Measurements from ENCODE around the gene MED22.

The MED22 gene

DNA sequence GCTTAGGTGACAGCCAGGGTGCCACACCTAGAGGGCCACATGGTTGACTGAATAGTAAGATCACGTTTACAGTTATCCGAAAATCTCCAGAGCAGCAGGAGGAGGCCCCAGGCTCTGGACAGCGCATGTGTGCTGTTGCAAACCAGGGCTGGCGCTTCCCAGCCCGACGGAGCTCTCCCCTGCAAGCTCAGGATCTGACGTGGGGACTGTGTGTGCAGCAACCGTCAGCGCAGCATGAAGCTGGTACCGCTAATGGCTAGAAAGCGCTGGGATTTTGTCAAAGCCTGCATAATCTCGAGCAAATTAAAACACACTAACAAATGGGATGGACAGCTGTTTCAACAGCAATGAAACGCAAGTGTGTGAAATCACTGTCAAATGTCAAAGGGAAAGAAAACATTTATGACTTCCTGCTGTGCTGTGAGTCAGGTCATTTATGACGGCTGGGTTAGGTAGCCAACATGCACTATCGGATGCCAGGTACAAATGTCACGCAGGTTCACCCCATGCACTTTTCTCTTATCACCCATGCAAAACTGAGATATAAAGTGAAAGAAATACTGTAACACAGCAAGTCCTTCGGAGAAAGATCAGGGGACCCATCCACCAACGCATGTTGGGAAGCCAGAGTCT lies 20.4 kb upstream of the MED22 start:
- Histone ChIP-seq H3K4me1 (ENCODE audit: control insufficient read depth in 2 of 2, insufficient read depth in 2 of 2, low read length in 2 of 2) (peaks cover 42 to 50% of the 10 kb centered on the region in 2 donors), H3K9ac (ENCODE audit: low read depth in 1 of 2, low read length in 2 of 2) (peak overlapping the region in 1 of 2 donors; percentile 36)

DNA sequence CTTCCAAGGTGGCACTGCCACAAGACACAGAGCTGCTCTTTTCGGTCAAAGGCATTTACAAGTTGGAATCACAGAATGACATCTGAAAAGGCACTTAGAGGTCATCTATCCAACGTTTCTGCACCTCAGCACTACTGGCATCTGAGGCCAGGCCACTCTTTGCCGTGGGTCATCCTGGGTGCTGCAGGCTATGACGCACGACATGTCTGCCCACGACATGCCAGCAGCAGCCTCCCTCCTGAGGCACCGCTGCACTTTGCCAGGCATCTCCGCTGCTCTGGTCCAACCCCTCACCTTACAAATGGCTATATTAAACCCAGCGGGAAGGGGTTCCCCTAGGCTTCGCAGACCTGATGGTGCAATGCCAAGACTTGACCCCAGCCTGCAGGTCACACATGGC lies 19.8 kb upstream of the MED22 start:
- peaks cover 54 to 79% of the 10 kb centered on the region in 2 donors for H3K36me3 ChIP-seq (ENCODE audit: control insufficient read depth in 2 of 2, insufficient read depth in 2 of 2, low read length in 2 of 2)

More for the DNA sequence above, 20.4 kb upstream of the MED22 start:
- H3K27ac ChIP-seq (ENCODE audit: low read depth in 2 of 2, low read length in 2 of 2) = peak overlapping the region; percentile 46 to 52
- no peaks in the 10 kb centered on the region for H3K27me3 ChIP-seq (ENCODE audit: control insufficient read depth in 2 of 2, insufficient read depth in 2 of 2, low read length in 2 of 2)
- peaks cover 50 to 77% of the 10 kb centered on the region in 2 donors for H3K36me3 ChIP-seq (ENCODE audit: control insufficient read depth in 2 of 2, insufficient read depth in 2 of 2, low read length in 2 of 2)
- peak overlapping the region; percentile 14 to 45 for H3K4me3 ChIP-seq (ENCODE audit: low read length in 2 of 2)
- H3K9me3 ChIP-seq (ENCODE audit: control insufficient read depth in 2 of 2, low read length in 2 of 2) = no peaks in the 10 kb centered on the region

DNA sequence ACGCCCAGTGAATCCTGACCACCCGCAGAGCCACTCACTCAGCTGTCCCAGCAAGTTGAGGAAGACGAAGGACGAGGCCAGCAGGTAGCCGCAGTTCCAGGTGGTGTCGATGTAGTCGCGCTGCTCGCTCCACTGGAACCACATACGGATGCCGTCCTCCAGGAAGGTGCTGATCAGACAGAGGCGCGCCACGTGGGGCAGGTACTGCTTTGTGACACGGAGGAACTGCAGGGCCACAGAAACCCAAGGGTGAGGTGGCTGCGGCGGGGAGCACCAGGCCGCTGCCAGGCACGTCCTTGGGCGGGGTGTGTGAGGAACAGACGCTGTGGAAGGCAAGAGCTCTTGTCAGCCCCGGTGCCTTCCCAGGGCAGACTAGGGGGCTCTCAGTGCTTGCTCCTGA lies 19.3 kb upstream of the MED22 start:
- Histone ChIP-seq H3K27ac (ENCODE audit: low read depth in 2 of 2, low read length in 2 of 2) (no peak overlapping the region), H3K27me3 (ENCODE audit: control insufficient read depth in 2 of 2, insufficient read depth in 2 of 2, low read length in 2 of 2) (no peaks in the 10 kb centered on the region), H3K4me3 (ENCODE audit: low read length in 2 of 2) (no peak overlapping the region), H3K9me3 (ENCODE audit: control insufficient read depth in 2 of 2, low read length in 2 of 2) (no peaks in the 10 kb centered on the region), H3K4me1 (ENCODE audit: control insufficient read depth in 2 of 2, insufficient read depth in 2 of 2, low read length in 2 of 2) (peaks cover 38 to 43% of the 10 kb centered on the region in 2 donors), H3K36me3 (ENCODE audit: control insufficient read depth in 2 of 2, insufficient read depth in 2 of 2, low read length in 2 of 2) (peaks cover 58 to 79% of the 10 kb centered on the region in 2 donors), H3K9ac (ENCODE audit: low read depth in 1 of 2, low read length in 2 of 2) (no peak overlapping the region)

More for the DNA sequence above, 19.8 kb upstream of the MED22 start:
- H3K27ac ChIP-seq (ENCODE audit: low read depth in 2 of 2, low read length in 2 of 2) = peak overlapping the region in 1 of 2 donors; percentile 52
- peak overlapping the region; percentile 14 to 23 for H3K4me3 ChIP-seq (ENCODE audit: low read length in 2 of 2)
- H3K4me1 ChIP-seq (ENCODE audit: control insufficient read depth in 2 of 2, insufficient read depth in 2 of 2, low read length in 2 of 2) = peaks cover 41 to 48% of the 10 kb centered on the region in 2 donors
- peak overlapping the region in 1 of 2 donors; percentile 36 for H3K9ac ChIP-seq (ENCODE audit: low read depth in 1 of 2, low read length in 2 of 2)
- no peaks in the 10 kb centered on the region for H3K27me3 ChIP-seq (ENCODE audit: control insufficient read depth in 2 of 2, insufficient read depth in 2 of 2, low read length in 2 of 2)
- no peaks in the 10 kb centered on the region for H3K9me3 ChIP-seq (ENCODE audit: control insufficient read depth in 2 of 2, low read length in 2 of 2)

DNA sequence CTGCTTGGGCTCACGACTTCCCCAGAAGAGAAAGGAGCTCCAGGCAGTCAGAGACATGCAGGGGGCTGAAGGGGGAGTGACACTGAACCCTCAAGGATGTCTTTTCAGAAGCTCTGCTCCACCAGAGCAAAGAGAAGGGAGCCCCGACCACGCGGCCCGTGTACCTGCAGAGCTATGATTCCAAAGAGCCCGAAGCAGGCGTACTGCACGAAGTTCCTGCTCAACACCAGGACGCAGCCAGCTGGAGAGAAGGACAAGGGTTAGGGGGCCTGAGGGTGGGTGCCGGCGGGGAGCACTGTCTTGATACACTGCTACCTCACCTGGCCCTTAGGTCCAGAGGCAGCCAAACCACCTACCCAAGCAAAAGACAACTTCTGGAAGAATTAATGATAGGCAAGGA lies 18.5 kb upstream of the MED22 start:
- Histone ChIP-seq H3K4me1 (ENCODE audit: control insufficient read depth in 2 of 2, insufficient read depth in 2 of 2, low read length in 2 of 2) (peaks cover 31 to 36% of the 10 kb centered on the region in 2 donors), H3K9me3 (ENCODE audit: control insufficient read depth in 2 of 2, low read length in 2 of 2) (no peaks in the 10 kb centered on the region), H3K36me3 (ENCODE audit: control insufficient read depth in 2 of 2, insufficient read depth in 2 of 2, low read length in 2 of 2) (peaks cover 66 to 80% of the 10 kb centered on the region in 2 donors), H3K27ac (ENCODE audit: low read depth in 2 of 2, low read length in 2 of 2) (no peak overlapping the region), H3K4me3 (ENCODE audit: low read length in 2 of 2) (no peak overlapping the region), H3K27me3 (ENCODE audit: control insufficient read depth in 2 of 2, insufficient read depth in 2 of 2, low read length in 2 of 2) (no peaks in the 10 kb centered on the region), H3K9ac (ENCODE audit: low read depth in 1 of 2, low read length in 2 of 2) (no peak overlapping the region)

DNA sequence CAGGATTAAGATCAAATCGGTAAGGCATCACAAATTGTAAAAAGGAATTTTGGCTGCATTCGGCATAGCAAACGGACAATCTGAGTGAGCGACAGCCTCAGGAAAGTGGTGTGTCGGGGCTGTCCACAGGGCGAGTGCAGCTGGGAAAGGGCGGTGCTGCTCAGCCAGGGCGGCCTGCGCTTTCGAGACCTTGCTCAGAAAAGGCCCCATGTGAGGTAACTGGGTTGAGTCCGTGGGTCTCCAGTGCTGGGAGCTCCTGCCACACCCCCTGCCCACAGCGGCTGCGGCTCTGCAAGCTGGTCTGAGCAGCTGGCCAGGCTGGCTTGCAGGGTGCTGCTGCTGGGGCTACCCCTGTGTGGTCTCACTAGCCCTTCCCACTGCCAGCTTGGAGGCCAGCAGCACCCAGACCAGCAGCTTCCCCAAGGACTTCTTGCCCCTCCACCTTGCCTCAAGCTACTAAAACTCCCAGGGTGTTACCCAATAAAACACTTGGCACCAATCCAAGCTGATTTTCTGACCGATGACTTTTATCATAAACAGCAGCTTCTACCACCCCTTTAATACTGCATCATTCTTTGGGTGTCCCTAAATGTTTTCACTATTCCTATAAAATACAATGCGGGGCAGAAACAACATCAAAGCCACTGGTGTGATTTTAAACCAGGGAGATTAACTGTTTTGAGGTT lies 14.6 kb upstream of the MED22 start:
- Histone ChIP-seq H3K36me3 (ENCODE audit: control insufficient read depth in 2 of 2, insufficient read depth in 2 of 2, low read length in 2 of 2) (peaks cover 75 to 76% of the 10 kb centered on the region in 2 donors), H3K27me3 (ENCODE audit: control insufficient read depth in 2 of 2, insufficient read depth in 2 of 2, low read length in 2 of 2) (no peaks in the 10 kb centered on the region), H3K4me1 (ENCODE audit: control insufficient read depth in 2 of 2, insufficient read depth in 2 of 2, low read length in 2 of 2) (peaks cover 8% of the 10 kb centered on the region in 2 donors), H3K4me3 (ENCODE audit: low read length in 2 of 2) (no peak overlapping the region), H3K9ac (ENCODE audit: low read depth in 1 of 2, low read length in 2 of 2) (no peak overlapping the region), H3K9me3 (ENCODE audit: control insufficient read depth in 2 of 2, low read length in 2 of 2) (no peaks in the 10 kb centered on the region), H3K27ac (ENCODE audit: low read depth in 2 of 2, low read length in 2 of 2) (no peak overlapping the region)

DNA sequence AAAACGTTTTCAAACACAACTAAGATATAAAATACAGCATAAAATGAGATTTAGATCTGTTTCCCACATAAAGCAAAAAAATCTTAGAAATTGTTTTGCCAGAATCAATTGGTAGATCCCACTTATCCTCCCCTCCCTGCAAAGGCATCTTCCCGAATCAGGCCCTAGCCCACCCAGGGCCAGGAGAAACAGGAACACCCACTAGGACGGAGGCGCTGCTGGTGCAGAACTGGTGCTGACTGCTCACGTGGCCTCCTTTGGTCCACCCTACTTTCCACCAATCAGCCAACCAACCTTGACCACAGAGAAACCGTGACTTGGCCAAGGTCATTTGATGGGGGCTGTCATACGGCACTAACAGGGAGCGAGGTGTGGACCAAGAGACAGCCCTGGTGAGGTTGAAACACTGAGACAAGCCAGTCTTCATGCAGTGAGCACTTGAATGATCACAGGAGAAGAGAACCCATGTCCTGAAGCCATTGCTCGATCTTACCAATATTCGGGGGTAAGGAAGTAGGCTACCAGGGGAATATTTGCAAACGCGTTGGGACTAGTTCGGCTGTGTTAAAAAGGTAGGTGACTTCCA lies 13.7 kb upstream of the MED22 start:
- no peak overlapping the region for H3K27ac ChIP-seq (ENCODE audit: low read depth in 2 of 2, low read length in 2 of 2)
- no peak overlapping the region for H3K4me3 ChIP-seq (ENCODE audit: low read length in 2 of 2)
- no peak overlapping the region for H3K9ac ChIP-seq (ENCODE audit: low read depth in 1 of 2, low read length in 2 of 2)
- peaks cover 11 to 15% of the 10 kb centered on the region in 2 donors for H3K4me1 ChIP-seq (ENCODE audit: control insufficient read depth in 2 of 2, insufficient read depth in 2 of 2, low read length in 2 of 2)
- H3K27me3 ChIP-seq (ENCODE audit: control insufficient read depth in 2 of 2, insufficient read depth in 2 of 2, low read length in 2 of 2) = no peaks in the 10 kb centered on the region
- peaks cover 66 to 67% of the 10 kb centered on the region in 2 donors for H3K36me3 ChIP-seq (ENCODE audit: control insufficient read depth in 2 of 2, insufficient read depth in 2 of 2, low read length in 2 of 2)
- H3K9me3 ChIP-seq (ENCODE audit: control insufficient read depth in 2 of 2, low read length in 2 of 2) = no peaks in the 10 kb centered on the region

DNA sequence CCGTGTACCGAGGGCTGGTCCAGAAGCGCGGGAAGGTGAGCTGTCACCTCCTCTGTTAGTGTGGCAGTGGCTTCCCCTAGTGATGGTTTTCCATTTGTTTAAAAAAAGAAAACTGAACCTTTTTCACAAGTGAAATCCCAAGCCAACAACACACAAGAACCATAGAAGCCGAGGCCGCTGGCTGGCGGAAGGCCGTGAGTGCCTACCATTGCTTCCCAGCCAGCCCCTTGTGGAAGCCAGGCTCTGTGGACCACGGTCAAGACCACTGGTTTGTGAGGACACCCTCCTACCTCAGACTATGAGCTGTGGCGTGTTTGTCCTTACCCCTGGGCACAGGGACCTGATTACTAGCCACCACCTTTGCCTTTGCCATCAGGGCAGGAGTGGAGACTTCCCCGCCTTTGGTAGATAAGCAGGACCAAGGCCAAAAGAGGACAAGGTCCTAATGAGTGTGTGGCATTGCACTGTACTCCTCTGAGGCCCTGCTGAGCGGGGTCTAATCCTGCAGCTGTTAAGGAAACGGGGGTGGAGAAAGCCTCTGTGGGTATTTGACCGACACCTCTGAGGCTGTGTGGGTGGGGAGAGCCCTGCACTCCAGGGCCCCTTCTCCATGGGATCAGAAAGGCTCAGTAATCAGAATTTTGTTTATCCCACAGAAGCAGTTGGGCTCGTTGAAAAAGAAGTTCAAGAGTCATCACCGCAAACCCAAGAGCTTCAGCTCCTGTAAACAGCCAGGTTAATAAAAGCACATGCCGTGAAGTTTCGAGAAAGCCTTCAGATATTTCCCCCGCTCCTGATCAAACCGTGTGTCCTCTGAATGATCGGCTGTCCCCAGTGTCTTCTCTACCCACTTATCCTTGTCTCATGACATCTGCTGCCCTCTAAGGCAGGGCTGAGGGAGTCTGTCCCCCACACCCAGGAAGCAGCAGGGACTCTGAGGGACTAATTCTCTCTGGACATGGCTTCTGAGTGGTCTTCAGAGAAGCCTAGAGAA lies 12.8 kb upstream of the MED22 start:
- peaks cover 14 to 17% of the 10 kb centered on the region in 2 donors for H3K4me1 ChIP-seq (ENCODE audit: control insufficient read depth in 2 of 2, insufficient read depth in 2 of 2, low read length in 2 of 2)
- no peak overlapping the region for H3K9ac ChIP-seq (ENCODE audit: low read depth in 1 of 2, low read length in 2 of 2)
- no peak overlapping the region for H3K27ac ChIP-seq (ENCODE audit: low read depth in 2 of 2, low read length in 2 of 2)
- H3K36me3 ChIP-seq (ENCODE audit: control insufficient read depth in 2 of 2, insufficient read depth in 2 of 2, low read length in 2 of 2) = peaks cover 57 to 58% of the 10 kb centered on the region in 2 donors
- H3K4me3 ChIP-seq (ENCODE audit: low read length in 2 of 2) = no peak overlapping the region
- no peaks in the 10 kb centered on the region for H3K27me3 ChIP-seq (ENCODE audit: control insufficient read depth in 2 of 2, insufficient read depth in 2 of 2, low read length in 2 of 2)
- H3K9me3 ChIP-seq (ENCODE audit: control insufficient read depth in 2 of 2, low read length in 2 of 2) = no peaks in the 10 kb centered on the region

DNA sequence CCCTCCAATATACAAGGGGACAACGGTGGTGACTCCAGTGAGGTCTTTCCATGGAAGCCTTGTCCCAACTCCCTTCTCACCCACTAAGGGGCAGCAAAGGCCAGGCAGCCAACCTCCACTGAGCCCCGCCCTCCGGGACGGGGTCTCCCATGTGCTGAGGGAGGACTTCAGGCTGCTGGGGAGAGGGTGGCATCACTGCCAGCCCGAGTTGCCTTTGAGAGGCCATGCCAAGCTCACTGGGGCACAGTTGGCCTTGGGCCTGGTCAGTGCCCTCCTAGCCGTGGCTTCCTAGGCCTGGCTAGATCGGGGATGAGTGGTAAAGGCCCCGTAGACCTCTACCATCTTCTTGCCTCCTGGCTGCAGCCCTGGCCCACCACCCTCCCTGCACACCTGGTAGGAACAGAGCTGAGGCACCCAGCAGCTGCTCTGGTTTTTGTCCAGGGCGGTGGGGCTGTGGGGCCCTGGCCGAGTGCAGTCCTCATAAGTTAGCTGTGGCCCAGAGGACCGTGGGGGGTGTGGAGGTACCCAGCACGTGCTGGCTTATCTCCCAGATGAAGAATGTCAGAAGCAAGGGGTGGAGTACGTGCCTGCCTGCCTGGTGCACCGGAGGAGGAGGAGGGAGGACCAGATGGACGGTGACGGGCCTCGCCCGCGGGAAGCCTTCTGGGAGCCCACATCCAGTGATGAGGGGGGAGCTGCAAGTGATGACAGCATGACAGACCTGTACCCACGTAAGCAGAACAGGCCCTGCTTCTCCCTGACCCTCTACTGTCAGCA lies 11.7 kb upstream of the MED22 start:
- peaks cover 47 to 49% of the 10 kb centered on the region in 2 donors for H3K36me3 ChIP-seq (ENCODE audit: control insufficient read depth in 2 of 2, insufficient read depth in 2 of 2, low read length in 2 of 2)
- H3K4me1 ChIP-seq (ENCODE audit: control insufficient read depth in 2 of 2, insufficient read depth in 2 of 2, low read length in 2 of 2) = peaks cover 20 to 25% of the 10 kb centered on the region in 2 donors
- no peak overlapping the region for H3K27ac ChIP-seq (ENCODE audit: low read depth in 2 of 2, low read length in 2 of 2)
- H3K27me3 ChIP-seq (ENCODE audit: control insufficient read depth in 2 of 2, insufficient read depth in 2 of 2, low read length in 2 of 2) = no peaks in the 10 kb centered on the region
- no peaks in the 10 kb centered on the region for H3K9me3 ChIP-seq (ENCODE audit: control insufficient read depth in 2 of 2, low read length in 2 of 2)
- H3K4me3 ChIP-seq (ENCODE audit: low read length in 2 of 2) = no peak overlapping the region
- no peak overlapping the region for H3K9ac ChIP-seq (ENCODE audit: low read depth in 1 of 2, low read length in 2 of 2)

DNA sequence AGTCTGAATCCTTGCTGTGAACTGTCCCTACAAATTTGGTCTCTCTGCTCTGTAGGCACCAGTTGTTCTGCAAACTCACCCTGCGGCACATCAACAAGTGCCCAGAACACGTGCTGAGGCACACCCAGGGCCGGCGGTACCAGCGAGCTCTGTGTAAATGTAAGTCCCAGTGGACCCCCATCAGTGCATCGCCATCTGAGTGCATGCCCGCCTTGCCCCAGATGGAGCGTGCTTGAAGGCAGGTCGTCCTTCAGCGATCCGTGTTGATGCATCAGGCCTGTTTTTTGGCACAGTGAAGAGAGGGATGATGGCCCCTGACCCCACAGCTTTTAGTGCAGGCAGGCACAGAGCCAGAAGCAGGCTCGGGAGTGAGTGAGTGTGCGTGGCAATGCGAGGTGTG lies 9.7 kb upstream of the MED22 start:
- Histone ChIP-seq H3K27ac (ENCODE audit: low read depth in 2 of 2, low read length in 2 of 2) (no peak overlapping the region), H3K36me3 (ENCODE audit: control insufficient read depth in 2 of 2, insufficient read depth in 2 of 2, low read length in 2 of 2) (peaks cover 37 to 45% of the 10 kb centered on the region in 2 donors), H3K4me1 (ENCODE audit: control insufficient read depth in 2 of 2, insufficient read depth in 2 of 2, low read length in 2 of 2) (peaks cover 20 to 25% of the 10 kb centered on the region in 2 donors), H3K9ac (ENCODE audit: low read depth in 1 of 2, low read length in 2 of 2) (no peak overlapping the region), H3K4me3 (ENCODE audit: low read length in 2 of 2) (peak overlapping the region in 1 of 2 donors; percentile 68), H3K9me3 (ENCODE audit: control insufficient read depth in 2 of 2, low read length in 2 of 2) (no peaks in the 10 kb centered on the region), H3K27me3 (ENCODE audit: control insufficient read depth in 2 of 2, insufficient read depth in 2 of 2, low read length in 2 of 2) (no peaks in the 10 kb centered on the region)
